Heart left ventricle (tissue), 16 donors: ENCODE results near the gene AKR1D1. TPM values are rescaled to one million over a fixed set of nuclear protein-coding genes. Genes with fewer than 3 reads are reported as not detected.
"Not testable (repeated sequence)": the region's sequence is repeated elsewhere in the genome, so short reads cannot be mapped to it uniquely, and the experiment has no call there.

ENCODE experiments used
- ATAC-seq, 4 donors: fragments of 200-7000 bp; cut with Tn5 transposase; one replicate each; pipeline ENCODE4 v1.9.1; 2020 to 2022; ENCODE audit warnings: moderate library complexity in 4 of 4, mild to moderate bottlenecking in 3 of 4, moderate number of reproducible peaks in 1 of 4
- DNase-seq, 5 donors: peaks; one replicate each; pipeline ENCODE4 v3.0.0-alpha.2; 2020
- H3K27ac ChIP-seq, 12 donors: fragments of 200-600 bp; sonication (generic) in 4 of 12; one replicate each; pipeline versions ENCODE4 v1.5.0 to v1.8.0; 2016 to 2022; ENCODE audit warnings: mild to moderate bottlenecking in 2 of 12
- H3K27me3 ChIP-seq, 9 donors: fragments of 200-600 bp; sonication (generic) in 2 of 9; one replicate each; pipeline versions ENCODE4 v1.5.1 to v1.8.0; 2016 to 2022; ENCODE audit warnings: mild to moderate bottlenecking in 3 of 9
- H3K36me3 ChIP-seq, 9 donors: fragments of 200-600 bp; sonication (generic) in 2 of 9; one replicate each; pipeline versions ENCODE4 v1.5.0 to v1.8.0; 2018 to 2022; ENCODE audit warnings: mild to moderate bottlenecking in 2 of 9
- H3K4me1 ChIP-seq, 12 donors: fragments of 200-600 bp; sonication (generic) in 4 of 12; one replicate each; pipeline versions ENCODE4 v1.5.0 to v1.8.0; 2016 to 2022; ENCODE audit warnings: mild to moderate bottlenecking in 3 of 12
- H3K4me3 ChIP-seq, 12 donors: fragments of 200-600 bp; sonication (generic) in 4 of 12; one replicate each; pipeline versions ENCODE4 v1.5.0 to v1.8.0; 2017 to 2022; ENCODE audit warnings: mild to moderate bottlenecking in 9 of 12, moderate library complexity in 4 of 12
- H3K9me3 ChIP-seq, 12 donors: fragments of 200-600 bp; sonication (generic) in 4 of 12; one replicate each; pipeline versions ENCODE4 v1.5.0 to v1.8.0; 2016 to 2022; ENCODE audit warnings: mild to moderate bottlenecking in 1 of 12
- POLR2A ChIP-seq, 2 donors: fragments of 450-650 bp; IDR thresholded peaks; one replicate each; pipeline ENCODE4 v1.6.1; 2017; ENCODE audit warnings: antibody characterized with exemption in 2 of 2, mild to moderate bottlenecking in 2 of 2, moderate library complexity in 2 of 2
- WGBS, 4 donors: extraction: QIAGEN DNeasy Blood & Tissue Kit in 2 of 4; methylation state at CpG; one replicate each; pipeline versions ENCODE4 v1.1.5 to v1.1.7; 2013 to 2018; 5-methylcytosine and 5-hydroxymethylcytosine counted together
- intact Hi-C, 10 donors: fragments of 100-400 bp; cut with DNase I; formaldehyde crosslinking; loops; one replicate each; pipeline versions ENCODE4 v1.11.1 to v1.14.2; 2022
- polyA plus RNA-seq, 2 donors: library from polyadenylated mRNA; stranded (reverse); fragments of 200-250 nt; gene quantifications; one replicate each; pipeline ENCODE4 v1.2.3, GENCODE V29; 2013
- total RNA-seq, 9 donors: library from RNA; depleted of rRNA in 2 of 9; stranded (reverse); fragments of >200 nt in 2 of 9; fragmentation: NEBNext Ultra II Directional in 3 of 9; extraction: Animal tissue kit (Norgen Biotek cat#: 25700) in 3 of 9; gene quantifications; one replicate each; pipeline versions ENCODE4 v1.1.0 to v1.2.4, GENCODE V29; 2016 to 2023
- TF ChIP-seq, protein P1 (sequence below), 12 donors: fragments of 200-600 bp; sonication (generic) in 4 of 12; IDR thresholded peaks; one replicate each; pipeline versions ENCODE4 v1.5.0 to v1.8.0; 2018 to 2022; ENCODE audit warnings: antibody characterized with exemption in 12 of 12, mild to moderate bottlenecking in 5 of 12
- donor health status: ischemic (EF 13 %, LVEDD 7.1; RV severe dilation, severe dysfunction).
- donor health status: healthy with polysubstance abuse.
- donor health status: DM: no; HTN: yes; CAD: no.
- donor health status: DM: no; HTN: no; CAD: no.
- donor health status: ischemic (EF 25% LVEDD 6.9; RV normal size, moderate dysfunction).
- donor health status: ischemic (EF 25% LVEDD 5.7; RV mildly dilated, moderate dysfunction).
- donor health status: healthy.
- donor health status: DM: yes; HTN: yes; CAD: no.
- donor health status: ischemic (EF 35%, LVEDD 5.7; RV mildly dilated, moderate dysfunction).
- donor health status: nonischemic (EF 11% LVEDD 7.7; RV severe dilation, severe dysfunction).
- donor health status: DM: yes; HTN: yes; CAD: no.
- donor health status: PGD.
- donor health status: ischemic (EF 29% LVEDD 5.4; RV normal size, mild dysfunction).
- donor health status: nonischemic (EF 23%, LVEDD 6.1; RV moderate dilation, normal function).

AKR1D1 gene
- total and polyA plus RNA-seq, 11 donors = not detected

DNA sequence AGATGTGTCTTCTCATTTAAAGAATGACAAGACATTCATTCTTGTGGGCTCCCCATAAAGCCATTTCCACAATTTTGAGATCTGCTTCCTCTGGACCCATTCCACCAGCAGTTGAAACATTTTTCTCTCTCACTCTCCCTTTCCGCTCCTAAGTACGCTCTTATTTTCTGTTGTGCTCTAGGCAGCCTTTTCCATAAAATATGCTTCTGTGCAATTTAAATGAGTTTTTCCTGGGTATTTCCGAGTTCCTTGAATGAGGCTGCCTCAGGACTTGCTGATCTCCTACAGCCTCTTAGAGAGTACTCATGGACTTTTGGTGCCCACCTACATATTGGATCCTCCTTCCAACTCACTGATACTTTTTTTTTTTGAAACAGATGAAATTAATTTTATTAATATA is 23.6 kb upstream of the AKR1D1 start:
- no peaks in the 10 kb centered on the region for H3K9me3 ChIP-seq
- H3K4me1 ChIP-seq = no peaks in the 10 kb centered on the region
- ATAC-seq (no peak), DNase-seq (no peak)
- no peaks in the 10 kb centered on the region for H3K27me3 ChIP-seq
- no peak for TF ChIP-seq POLR2A (IDR thresholded peaks at IDR 0.05)
- TF ChIP-seq, protein P1, sequence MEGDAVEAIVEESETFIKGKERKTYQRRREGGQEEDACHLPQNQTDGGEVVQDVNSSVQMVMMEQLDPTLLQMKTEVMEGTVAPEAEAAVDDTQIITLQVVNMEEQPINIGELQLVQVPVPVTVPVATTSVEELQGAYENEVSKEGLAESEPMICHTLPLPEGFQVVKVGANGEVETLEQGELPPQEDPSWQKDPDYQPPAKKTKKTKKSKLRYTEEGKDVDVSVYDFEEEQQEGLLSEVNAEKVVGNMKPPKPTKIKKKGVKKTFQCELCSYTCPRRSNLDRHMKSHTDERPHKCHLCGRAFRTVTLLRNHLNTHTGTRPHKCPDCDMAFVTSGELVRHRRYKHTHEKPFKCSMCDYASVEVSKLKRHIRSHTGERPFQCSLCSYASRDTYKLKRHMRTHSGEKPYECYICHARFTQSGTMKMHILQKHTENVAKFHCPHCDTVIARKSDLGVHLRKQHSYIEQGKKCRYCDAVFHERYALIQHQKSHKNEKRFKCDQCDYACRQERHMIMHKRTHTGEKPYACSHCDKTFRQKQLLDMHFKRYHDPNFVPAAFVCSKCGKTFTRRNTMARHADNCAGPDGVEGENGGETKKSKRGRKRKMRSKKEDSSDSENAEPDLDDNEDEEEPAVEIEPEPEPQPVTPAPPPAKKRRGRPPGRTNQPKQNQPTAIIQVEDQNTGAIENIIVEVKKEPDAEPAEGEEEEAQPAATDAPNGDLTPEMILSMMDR (IDR thresholded peaks at IDR 0.05) = no peak
- no peak overlapping the region for H3K4me3 ChIP-seq
- H3K36me3 ChIP-seq = no peaks in the 10 kb centered on the region
- H3K27ac ChIP-seq = no peak overlapping the region
- intact Hi-C loops = no loop called here
- 90 to 93% (median 92%) methylated on average over 3 of the region's 3 CpGs for WGBS, 4 donors

- DNase-seq, ATAC-seq, H3K9me3 ChIP-seq, H3K4me3 ChIP-seq, H3K27ac ChIP-seq, intact Hi-C loops, H3K27me3 ChIP-seq, H3K4me1 ChIP-seq, H3K36me3 ChIP-seq: not testable (repeated sequence)
- 94 to 100% (median 94%) methylated on average over 2 to 3 of the region's 4 CpGs for WGBS, 4 donors
Measured at GRCh38 chr7:138055698-138056097, 20.6 kb upstream of the AKR1D1 start.

DNA sequence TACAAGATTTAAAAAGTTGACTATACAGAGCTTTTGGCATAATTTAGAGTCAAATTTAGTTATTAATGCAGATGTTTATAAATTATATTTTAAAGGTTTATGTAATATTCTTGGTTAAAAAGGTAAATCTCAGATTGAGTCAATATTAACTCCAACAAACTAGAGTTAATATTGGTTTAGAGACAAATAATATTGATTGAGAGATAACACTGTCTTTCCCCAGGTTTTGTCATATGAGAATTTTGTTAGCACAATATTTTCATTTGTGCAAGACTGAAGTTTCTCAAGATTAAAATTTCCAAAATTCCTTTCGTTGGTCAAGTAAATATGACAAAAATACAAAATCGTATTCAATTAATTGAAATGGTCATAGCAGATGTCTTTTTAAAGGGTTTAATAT is 12.9 kb upstream of the AKR1D1 start:
- DNase-seq = no peak
- ATAC-seq = no peak
- no peak for TF ChIP-seq POLR2A (IDR thresholded peaks at IDR 0.05)
- TF ChIP-seq, protein P1 (IDR thresholded peaks at IDR 0.05) = no peak
- Histone ChIP-seq H3K27ac (no peak overlapping the region), H3K4me1 (no peaks in the 10 kb centered on the region), H3K27me3 (peaks cover 0 to 7% (median 0%) of the 10 kb centered on the region in 9 donors), H3K9me3 (no peaks in the 10 kb centered on the region), H3K36me3 (no peaks in the 10 kb centered on the region), H3K4me3 (no peak overlapping the region)
- intact Hi-C loops = no loop called here
- WGBS, 4 donors = 85 to 90% (median 87%) methylated on average over 2 of the region's 2 CpGs

DNA sequence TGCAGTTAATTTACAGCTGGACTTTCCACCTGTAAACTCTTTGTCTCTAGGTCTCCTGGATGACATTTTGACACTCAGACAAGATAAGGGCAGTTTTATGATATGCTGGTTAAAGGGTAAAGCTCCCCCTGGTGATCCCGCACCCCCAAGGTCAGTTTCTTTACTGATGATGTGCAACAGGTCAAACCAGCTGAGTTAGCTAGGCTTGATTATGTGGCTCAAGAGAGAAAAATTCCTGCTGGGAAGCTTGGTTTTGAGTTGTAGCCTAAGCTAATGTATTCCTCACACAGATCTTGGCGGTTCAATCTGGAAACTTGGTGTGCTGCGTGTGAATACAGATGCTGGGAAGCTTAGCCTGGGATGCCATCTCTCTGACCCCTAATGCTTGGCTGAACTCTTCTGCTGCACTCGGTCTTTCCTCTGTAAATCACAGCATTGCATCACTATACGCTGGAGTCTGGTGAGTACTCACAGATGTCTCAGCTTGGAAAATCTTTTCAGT is 11.4 kb upstream of the AKR1D1 start:
- Histone ChIP-seq H3K27me3 (peaks cover 0 to 7% (median 0%) of the 10 kb centered on the region in 9 donors), H3K36me3 (no peaks in the 10 kb centered on the region), H3K27ac (no peak overlapping the region), H3K9me3 (no peaks in the 10 kb centered on the region), H3K4me3 (no peak overlapping the region), H3K4me1 (no peaks in the 10 kb centered on the region)
- ATAC-seq = no peak
- DNase-seq = no peak
- TF ChIP-seq, protein P1 (IDR thresholded peaks at IDR 0.05) = no peak
- no peak for TF ChIP-seq POLR2A (IDR thresholded peaks at IDR 0.05)
- WGBS, 4 donors = 62 to 71% (median 66%) methylated on average over 5 of the region's 5 CpGs
- intact Hi-C loops = no loop called here

GRCh38 chr7:138065827-138066226 is 10.4 kb upstream of the AKR1D1 start:
- Histone ChIP-seq H3K36me3 (no peaks in the 10 kb centered on the region), H3K27ac (no peak overlapping the region), H3K27me3 (peaks cover 0 to 7% (median 0%) of the 10 kb centered on the region in 9 donors), H3K9me3 (no peaks in the 10 kb centered on the region), H3K4me3 (no peak overlapping the region), H3K4me1 (no peaks in the 10 kb centered on the region)
- TF ChIP-seq, protein P1 (IDR thresholded peaks at IDR 0.05) = no peak
- no peak for TF ChIP-seq POLR2A (IDR thresholded peaks at IDR 0.05)
- no peak for DNase-seq
- no peak for ATAC-seq
- intact Hi-C loops = no loop called here
- WGBS, 4 donors = 31 to 58% (median 48%) methylated on average over 1 of the region's 1 CpG
